DOHH2 (cell line): ENCODE data around the gene TFPT.

ENCODE experiments used
- H3F3A ChIP-seq: fragments of 200-600 bp; sonication (generic), shearing (Covaris generic); 2 replicates; pipeline ENCODE4 v1.6.0; 2016; ENCODE audit warnings: antibody characterized with exemption, mild to moderate bottlenecking; ENCODE audit not compliant: control insufficient read depth, insufficient read depth
- H3K27ac ChIP-seq: fragments of 200-600 bp; sonication (generic); 2 replicates; pipeline ENCODE4 v1.5.1; 2014; ENCODE audit warnings: low read depth, mild to moderate bottlenecking, low read length, moderate library complexity
- H3K27me3 ChIP-seq: fragments of 200-600 bp; sonication (generic); 2 replicates; pipeline ENCODE4 v1.6.1; 2014; ENCODE audit warnings: mild to moderate bottlenecking, low read length, mixed read lengths; ENCODE audit not compliant: control insufficient read depth
- H3K36me3 ChIP-seq: fragments of 200-600 bp; sonication (generic); 2 replicates; pipeline ENCODE4 v1.6.1; 2014; ENCODE audit warnings: mild to moderate bottlenecking, low read length, moderate library complexity, mixed read lengths; ENCODE audit not compliant: control insufficient read depth
- H3K4me1 ChIP-seq: fragments of 200-600 bp; sonication (generic); 2 replicates; pipeline ENCODE4 v1.6.1; 2014; ENCODE audit warnings: mild to moderate bottlenecking, low read length, mixed read lengths; ENCODE audit not compliant: control insufficient read depth
- H3K4me2 ChIP-seq: fragments of 200-600 bp; sonication (generic); 2 replicates; pipeline ENCODE4 v1.6.0; 2014; ENCODE audit warnings: mild to moderate bottlenecking, low read length, moderate library complexity
- H3K4me3 ChIP-seq: fragments of 200-600 bp; sonication (generic); 2 replicates; pipeline ENCODE4 v1.5.1; 2014; ENCODE audit warnings: mild to moderate bottlenecking, low read length, mixed read lengths
- H3K79me2 ChIP-seq: fragments of 200-600 bp; sonication (generic); 2 replicates; pipeline ENCODE4 v1.6.1; 2014; ENCODE audit warnings: mild to moderate bottlenecking, low read length, mixed read lengths; ENCODE audit not compliant: control insufficient read depth
- H3K9me2 ChIP-seq: fragments of 200-600 bp; sonication (generic); replicated peaks from 2 replicates; pipeline ENCODE4 v1.6.1; 2014; ENCODE audit warnings: mild to moderate bottlenecking, low read length, mixed read lengths; ENCODE audit not compliant: control insufficient read depth
- H3K9me3 ChIP-seq: fragments of 200-600 bp; sonication (generic); 2 replicates; pipeline ENCODE4 v1.6.1; 2014; ENCODE audit warnings: antibody characterized with exemption, low read length, mixed read lengths; ENCODE audit not compliant: control insufficient read depth, insufficient read depth
- H4K20me1 ChIP-seq: fragments of 200-600 bp; sonication (generic); 2 replicates; pipeline ENCODE4 v1.6.0; 2014; ENCODE audit warnings: low read depth, mild to moderate bottlenecking, antibody characterized with exemption, low read length, moderate library complexity; ENCODE audit not compliant: control insufficient read depth, insufficient read depth
- CTCF ChIP-seq: fragments of 200-600 bp; sonication (generic); IDR thresholded peaks from one replicate; pipeline ENCODE4 v1.5.1; 2014; ENCODE audit warnings: antibody characterized with exemption, mild to moderate bottlenecking, low read depth, low read length; ENCODE audit not compliant: poor library complexity, severe bottlenecking
- EZH2phosphoT487 ChIP-seq: fragments of 200-600 bp; sonication (generic); IDR thresholded peaks from 2 replicates; pipeline ENCODE4 v1.6.1; 2017; ENCODE audit warnings: borderline replicate concordance, mild to moderate bottlenecking, antibody characterized with exemption, low read length, moderate library complexity, mixed read lengths

The TFPT gene

GRCh38 chr19:54154603-54155345 lies 39.3 kb upstream of the TFPT start:
- Histone ChIP-seq H3K4me2 (no peak overlapping the region), H3K9me3 (no peaks in the 10 kb centered on the region), H4K20me1 (no peaks in the 10 kb centered on the region), H3K36me3 (peaks cover 75% of the 10 kb centered on the region), H3K27me3 (no peaks in the 10 kb centered on the region), H3K9me2 (no peaks in the 10 kb centered on the region), H3K4me3 (no peak overlapping the region), H3F3A (peaks cover 3% of the 10 kb centered on the region), H3K27ac (no peak overlapping the region), H3K79me2 (peaks cover 13% of the 10 kb centered on the region), H3K4me1 (peaks cover 12% of the 10 kb centered on the region)
- TF ChIP-seq EZH2phosphoT487 (no peak), CTCF (no peak)

GRCh38 chr19:54153731-54154326 lies 38.4 kb upstream of the TFPT start:
- no peak for TF ChIP-seq CTCF
- TF ChIP-seq EZH2phosphoT487 = no peak
- H3K9me2 ChIP-seq = no peaks in the 10 kb centered on the region
- no peak overlapping the region for H3K4me3 ChIP-seq
- H3K36me3 ChIP-seq = peaks cover 84% of the 10 kb centered on the region
- H3K9me3 ChIP-seq = no peaks in the 10 kb centered on the region
- H3F3A ChIP-seq = peaks cover 3% of the 10 kb centered on the region
- no peak overlapping the region for H3K27ac ChIP-seq
- no peaks in the 10 kb centered on the region for H4K20me1 ChIP-seq
- peaks cover 9% of the 10 kb centered on the region for H3K79me2 ChIP-seq
- H3K4me1 ChIP-seq = peaks cover 9% of the 10 kb centered on the region
- H3K4me2 ChIP-seq = no peak overlapping the region
- no peaks in the 10 kb centered on the region for H3K27me3 ChIP-seq

- H3K4me1 ChIP-seq = peaks cover under 1% of the 10 kb centered on the region
- peaks cover 89% of the 10 kb centered on the region for H3K36me3 ChIP-seq
- peaks cover under 1% of the 10 kb centered on the region; the same call in 1 of the 2 replicates for H3K79me2 ChIP-seq
- H3K27me3 ChIP-seq = no peaks in the 10 kb centered on the region
- no peaks in the 10 kb centered on the region for H3K9me2 ChIP-seq
- TF ChIP-seq CTCF (no peak), EZH2phosphoT487 (no peak)
- H3K9me3 ChIP-seq = no peaks in the 10 kb centered on the region
- no peaks in the 10 kb centered on the region for H4K20me1 ChIP-seq
- H3K4me3 ChIP-seq = no peak overlapping the region
- no peak overlapping the region for H3K4me2 ChIP-seq
- H3F3A ChIP-seq = no peaks in the 10 kb centered on the region; the same call in none of the 2 replicates
- no peak overlapping the region for H3K27ac ChIP-seq
Measured at GRCh38 chr19:54152878-54153524, 37.5 kb upstream of the TFPT start.
